ENCODE measurements around the gene CASZ1. TPM values are rescaled to one million over a fixed set of nuclear protein-coding genes. Genes with fewer than 3 reads are reported as not detected.

CASZ1 gene
- total and polyA plus RNA-seq, 2 experiments from 2014 or later = 6.2 to 6.7 TPM

DNA sequence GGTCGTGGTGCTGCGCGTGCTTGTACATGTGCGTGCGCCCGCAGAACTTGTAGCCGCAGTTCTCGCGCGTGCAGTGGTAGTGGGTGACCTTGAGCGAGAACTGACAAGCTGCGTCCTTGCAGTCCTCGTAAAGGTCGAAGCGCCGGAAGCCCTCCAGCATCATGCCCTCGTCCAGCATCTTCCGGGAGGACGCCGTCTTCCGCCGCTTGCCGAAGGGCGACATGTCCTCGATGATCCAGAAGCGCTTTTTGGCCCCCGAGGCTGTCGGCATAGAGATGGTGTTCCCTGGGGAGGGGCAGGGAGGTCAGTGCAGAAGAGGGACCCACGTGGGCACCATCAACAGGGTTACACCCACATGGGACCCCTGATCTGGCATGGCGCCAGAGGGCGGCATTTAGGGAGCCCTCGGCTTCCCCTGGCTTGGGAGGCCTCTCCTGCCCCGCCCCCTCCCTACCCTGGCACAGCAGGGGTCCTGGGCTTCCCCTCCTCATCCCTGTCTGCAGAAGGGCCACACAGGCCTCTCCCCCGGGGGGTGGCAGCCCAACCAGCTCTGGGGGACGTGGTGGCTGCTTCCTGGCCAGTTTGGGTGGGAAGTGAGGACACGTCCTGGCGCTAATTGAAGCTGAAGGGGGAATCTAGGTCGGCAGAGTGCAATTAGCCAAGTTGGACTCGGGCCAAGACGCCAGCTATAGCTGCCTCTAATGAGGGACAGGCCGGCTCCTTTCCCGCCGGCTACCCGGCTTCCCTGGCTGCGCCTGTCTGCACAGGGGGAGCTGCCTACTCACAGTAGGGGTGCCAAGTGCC is 156.5 kb downstream of the CASZ1 start:
- Histone ChIP-seq H3K79me2 (replicated peaks; ENCODE audit: insufficient read depth) (no peaks in the 10 kb centered on the region), H3K4me3 (peak overlapping the region; percentile 52), H4K20me1 (replicated peaks; ENCODE audit: insufficient read depth) (no peaks in the 10 kb centered on the region), H3K9me2 (ENCODE audit: insufficient read depth) (no peaks in the 10 kb centered on the region), H3K27me3 (ENCODE audit: insufficient read depth) (peaks cover 33% of the 10 kb centered on the region), H2AFZ (peak overlapping the region; percentile 91), H3K4me2 (peak overlapping the region; percentile 75), H3K36me3 (ENCODE audit: insufficient read depth) (no peaks in the 10 kb centered on the region), H3K4me1 (ENCODE audit: insufficient read depth) (peaks cover 6% of the 10 kb centered on the region), H3F3A (replicated peaks; ENCODE audit: low read depth) (peaks cover 14% of the 10 kb centered on the region), H3K27ac (ENCODE audit: low read depth) (no peak overlapping the region)
- ATAC-seq (peak; percentile 13), DNase-seq (ENCODE audit: low spot score) (peak; percentile 40)
- Mint-ChIP-seq H3K27ac (no peak overlapping the region), H3K27me3 (ENCODE audit: insufficient read depth, low read depth, poor library complexity) (peaks cover 14% of the 10 kb centered on the region), H3K36me3 (ENCODE audit: low read depth) (peaks cover 3% of the 10 kb centered on the region; the same call in 1 of the 3 replicates), H3K4me3 (peak overlapping the region; percentile 63; the same call in 2 of the 3 replicates), H3K4me1 (peaks cover 5% of the 10 kb centered on the region), H3K9me3 (no peaks in the 10 kb centered on the region)
- TF ChIP-seq ZNF331 (CRISPR knock-in tag; IDR thresholded peaks at IDR 0.05; ENCODE audit: low read depth) = no peak
- no peak for TF ChIP-seq CREB1 (CRISPR knock-in tag; IDR thresholded peaks at IDR 0.05; ENCODE audit: low read depth)
- peak in 1 of 2 experiments; percentile 29; a peak in 2 of 4 replicates for TF ChIP-seq CTCF (conservative IDR thresholded peaks at IDR 0.05; ENCODE audit: low read depth in 2 of 2)

GRCh38 chr1:10639011-10639774 is 157.3 kb downstream of the CASZ1 start:
- H3K4me2 ChIP-seq = peak overlapping the region; percentile 75
- no peak overlapping the region for H3K27ac ChIP-seq (ENCODE audit: low read depth)
- peak overlapping the region; percentile 91 for H2AFZ ChIP-seq
- H3K4me1 Mint-ChIP-seq = peaks cover 5% of the 10 kb centered on the region
- peaks cover 3% of the 10 kb centered on the region; the same call in 1 of the 3 replicates for H3K36me3 Mint-ChIP-seq (ENCODE audit: low read depth)
- H3K27me3 Mint-ChIP-seq (ENCODE audit: insufficient read depth, low read depth, poor library complexity) = peaks cover 14% of the 10 kb centered on the region
- DNase-seq (ENCODE audit: low spot score) (peak; percentile 75), ATAC-seq (peak; percentile 27)
- peaks cover 33% of the 10 kb centered on the region for H3K27me3 ChIP-seq (ENCODE audit: insufficient read depth)
- H3K9me2 ChIP-seq (ENCODE audit: insufficient read depth) = no peaks in the 10 kb centered on the region
- no peaks in the 10 kb centered on the region for H3K9me3 Mint-ChIP-seq
- no peak for TF ChIP-seq ZNF114 (CRISPR knock-in tag; IDR thresholded peaks at IDR 0.05)
- peak in 1 of 2 experiments; percentile 7; a peak in 1 of 4 replicates for TF ChIP-seq CTCF (conservative IDR thresholded peaks at IDR 0.05; ENCODE audit: low read depth in 2 of 2)
- H3K27ac Mint-ChIP-seq = no peak overlapping the region
- peak overlapping the region; percentile 52 for H3K4me3 ChIP-seq
- H3K4me3 Mint-ChIP-seq = peak overlapping the region; percentile 63
- H4K20me1 ChIP-seq (replicated peaks; ENCODE audit: insufficient read depth) = no peaks in the 10 kb centered on the region
- no peaks in the 10 kb centered on the region for H3K36me3 ChIP-seq (ENCODE audit: insufficient read depth)
- H3K79me2 ChIP-seq (replicated peaks; ENCODE audit: insufficient read depth) = no peaks in the 10 kb centered on the region
- H3K4me1 ChIP-seq (ENCODE audit: insufficient read depth) = peaks cover 11% of the 10 kb centered on the region
- H3F3A ChIP-seq (replicated peaks; ENCODE audit: low read depth) = peaks cover 14% of the 10 kb centered on the region
